ENCODE measurements around the gene PRDM16. TPM values are rescaled to one million over a fixed set of nuclear protein-coding genes. Genes with fewer than 3 reads are reported as not detected.

The PRDM16 gene
- total and polyA plus RNA-seq, 2 of the 8 experiments (the other 6 are each of a cell fraction or from before 2014, with no cell fraction given): 0.39 to 0.43 TPM

- no peak for TF ChIP-seq MAFK (IDR thresholded peaks at IDR 0.05; ENCODE audit: low read depth, low read length)
Observed at GRCh38 chr1:3404801-3405200, 335.8 kb downstream of the PRDM16 start (continued).

Measured in H1 (cell line).